Choroid plexus epithelial cell (primary cell): Measurements from ENCODE around the gene MRPS15.
A peak's percentile ranks its signal among the peaks of the same experiment; 100 is the strongest.

Experiments
- DNase-seq: peaks from one replicate; pipeline ENCODE4 v3.0.0-alpha.2; 2010; ENCODE audit warnings: low read depth
- H3K4me3 ChIP-seq: 2 replicates; pipeline ENCODE4 v1.5.1; 2011; ENCODE audit warnings: low read depth, mild to moderate bottlenecking, control low read depth, low read length, moderate library complexity
- TF ChIP-seq, protein P1 (sequence below): conservative IDR thresholded peaks from 2 replicates; pipeline ENCODE4 v1.5.1; 2011; ENCODE audit warnings: low read depth, mild to moderate bottlenecking, control low read depth, inconsistent platforms, low read length, moderate library complexity

MRPS15 gene

DNA sequence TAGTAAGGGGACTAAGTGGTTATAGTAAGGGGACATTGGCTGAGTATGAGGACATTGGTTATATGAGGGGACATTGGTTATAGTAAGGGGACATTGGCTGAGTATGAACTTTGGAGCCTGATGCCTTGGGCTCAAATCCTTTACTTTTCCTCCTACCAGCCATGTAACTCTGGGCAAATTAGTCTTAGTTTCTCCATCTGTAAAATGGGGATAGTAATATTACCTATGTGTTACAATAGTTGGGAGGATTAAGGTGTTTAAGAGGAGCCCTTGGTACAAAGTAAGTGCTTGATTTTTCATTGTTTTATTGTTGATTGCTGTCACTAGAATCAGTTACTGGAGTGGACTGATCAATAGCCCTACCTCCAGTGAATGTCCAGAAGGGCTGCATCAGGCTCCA is 16.7 kb downstream of the MRPS15 start:
- DNase-seq = no peak
- TF ChIP-seq, protein P1, sequence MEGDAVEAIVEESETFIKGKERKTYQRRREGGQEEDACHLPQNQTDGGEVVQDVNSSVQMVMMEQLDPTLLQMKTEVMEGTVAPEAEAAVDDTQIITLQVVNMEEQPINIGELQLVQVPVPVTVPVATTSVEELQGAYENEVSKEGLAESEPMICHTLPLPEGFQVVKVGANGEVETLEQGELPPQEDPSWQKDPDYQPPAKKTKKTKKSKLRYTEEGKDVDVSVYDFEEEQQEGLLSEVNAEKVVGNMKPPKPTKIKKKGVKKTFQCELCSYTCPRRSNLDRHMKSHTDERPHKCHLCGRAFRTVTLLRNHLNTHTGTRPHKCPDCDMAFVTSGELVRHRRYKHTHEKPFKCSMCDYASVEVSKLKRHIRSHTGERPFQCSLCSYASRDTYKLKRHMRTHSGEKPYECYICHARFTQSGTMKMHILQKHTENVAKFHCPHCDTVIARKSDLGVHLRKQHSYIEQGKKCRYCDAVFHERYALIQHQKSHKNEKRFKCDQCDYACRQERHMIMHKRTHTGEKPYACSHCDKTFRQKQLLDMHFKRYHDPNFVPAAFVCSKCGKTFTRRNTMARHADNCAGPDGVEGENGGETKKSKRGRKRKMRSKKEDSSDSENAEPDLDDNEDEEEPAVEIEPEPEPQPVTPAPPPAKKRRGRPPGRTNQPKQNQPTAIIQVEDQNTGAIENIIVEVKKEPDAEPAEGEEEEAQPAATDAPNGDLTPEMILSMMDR = no peak

GRCh38 chr1:36446746-36447145 is 17.4 kb downstream of the MRPS15 start:
- peak; percentile 12 for DNase-seq
- TF ChIP-seq, protein P1 = no peak
- H3K4me3 ChIP-seq = no peak overlapping the region

More for the DNA sequence above, 16.7 kb downstream of the MRPS15 start:
- no peak overlapping the region for H3K4me3 ChIP-seq

DNA sequence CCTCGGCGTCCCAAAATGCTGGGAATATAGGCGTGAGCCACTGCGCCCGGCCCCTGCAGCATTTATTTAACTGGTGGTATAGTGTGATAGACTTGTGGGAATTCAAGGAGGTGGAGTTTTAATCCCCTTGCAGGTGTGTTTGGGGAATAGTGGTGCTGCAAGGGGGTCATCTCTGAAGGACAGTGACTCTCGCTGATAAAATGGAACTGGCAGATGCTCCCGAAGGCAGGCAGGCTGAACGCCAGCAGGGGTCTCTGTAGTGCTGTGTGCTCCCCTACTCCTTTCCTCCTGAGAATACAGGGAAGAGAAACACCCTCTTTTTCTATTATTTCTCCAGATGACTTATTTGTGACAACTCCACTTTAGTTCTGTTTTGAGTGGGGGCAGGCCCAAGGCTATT is 17.9 kb downstream of the MRPS15 start:
- no peak overlapping the region for H3K4me3 ChIP-seq
- TF ChIP-seq, protein P1 = peak; percentile 73
- DNase-seq = peak; percentile 45

DNA sequence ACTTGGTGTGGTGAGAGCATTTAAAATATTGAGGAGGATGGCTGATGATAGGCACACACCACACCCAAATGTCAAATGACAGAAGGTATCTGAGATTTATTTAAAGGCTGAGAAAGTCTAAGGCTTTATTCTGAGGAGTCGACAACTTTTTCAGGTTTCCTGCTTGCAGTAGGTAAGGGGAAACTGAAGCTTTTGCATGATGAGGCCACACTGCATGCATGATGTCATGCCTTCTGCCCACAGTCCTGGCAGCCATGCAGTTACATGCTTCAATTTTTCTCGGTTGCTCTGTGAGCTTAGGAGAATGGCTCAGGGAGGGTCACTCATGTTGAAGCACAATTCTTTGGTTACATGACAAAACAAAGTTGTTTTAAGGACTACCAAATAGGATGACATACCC is 20.9 kb downstream of the MRPS15 start:
- no peak for DNase-seq
- H3K4me3 ChIP-seq = no peak overlapping the region
- TF ChIP-seq, protein P1 = no peak

DNA sequence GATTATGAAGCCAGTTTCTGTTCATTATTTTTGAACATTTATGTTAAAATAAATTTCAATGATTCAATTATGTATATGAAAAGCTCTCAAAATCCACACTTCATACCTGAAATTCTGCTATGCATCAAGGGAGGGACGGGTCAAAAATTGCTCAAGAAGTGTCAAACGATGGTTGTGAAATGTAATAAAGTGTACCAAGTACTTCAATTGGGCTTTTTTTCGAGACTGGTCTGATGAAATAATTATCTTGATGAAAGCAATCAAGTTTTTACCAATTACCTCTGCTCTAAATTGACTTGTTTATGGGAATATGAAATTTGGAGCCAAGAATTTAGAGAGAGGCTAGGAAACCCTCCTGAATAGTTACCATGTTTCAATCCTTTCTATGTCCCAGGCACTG is 21.8 kb downstream of the MRPS15 start:
- TF ChIP-seq, protein P1 = no peak
- H3K4me3 ChIP-seq = no peak overlapping the region
- no peak for DNase-seq

- TF ChIP-seq, protein P1 = no peak
Measured at GRCh38 chr1:36440646-36441045, 23.5 kb downstream of the MRPS15 start.

GRCh38 chr1:36440044-36440443 is 24.1 kb downstream of the MRPS15 start:
- TF ChIP-seq, protein P1 = no peak
- no peak overlapping the region for H3K4me3 ChIP-seq
- no peak for DNase-seq

More at GRCh38 chr1:36440646-36441045, 23.5 kb downstream of the MRPS15 start:
- no peak overlapping the region for H3K4me3 ChIP-seq
- peak; percentile 10 for DNase-seq
